GM18861 (cell line): ENCODE data around the gene RAI14.
"Not testable (repeated sequence)": the region's sequence is repeated elsewhere in the genome, so short reads cannot be mapped to it uniquely, and the experiment has no call there.

Source experiments
- ATAC-seq: cut with Tn5 transposase; IDR thresholded peaks from one replicate; pipeline ENCODE4 v1.9.1; 2021; ENCODE audit not compliant: unreplicated experiment

RAI14 gene

DNA sequence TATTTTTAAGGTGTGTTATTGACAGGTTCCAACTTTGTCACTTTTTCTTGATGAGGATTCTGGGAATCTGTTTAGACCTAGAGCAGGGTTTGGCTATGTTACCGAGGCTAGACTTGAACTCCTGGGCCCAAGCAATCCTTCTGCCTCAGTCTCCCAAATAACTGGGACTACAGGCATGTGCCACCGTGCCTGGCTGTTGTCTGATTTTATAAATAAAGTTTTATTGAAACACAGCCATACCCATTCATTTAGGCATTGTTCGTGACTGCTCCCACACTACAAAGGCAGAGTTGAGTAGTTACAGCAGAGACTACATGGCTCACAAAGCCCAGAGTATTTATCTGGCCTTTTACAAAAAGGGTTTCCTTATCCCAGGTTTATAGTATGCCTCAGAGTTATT, 102.4 kb downstream of the RAI14 start:
- ATAC-seq, result no peak

DNA sequence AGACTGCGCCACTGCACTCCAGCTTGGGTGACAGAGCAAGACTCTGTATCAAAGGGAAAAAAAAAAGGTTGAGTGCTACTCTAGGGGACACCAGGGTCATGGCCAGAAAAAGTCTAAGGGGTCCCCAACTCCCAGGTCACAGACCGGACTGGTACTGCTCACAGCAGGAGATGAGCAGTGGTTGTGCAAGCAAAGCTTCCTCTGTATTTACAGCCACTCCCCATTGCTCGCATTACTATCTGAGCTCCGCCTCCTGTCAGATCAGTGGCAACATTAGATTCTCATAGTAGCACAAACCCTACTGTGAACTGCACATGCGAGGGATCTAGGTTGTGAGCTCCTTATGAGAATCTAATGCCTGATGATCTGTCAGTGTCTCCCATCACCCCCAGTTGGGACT, 103.1 kb downstream of the RAI14 start:
- not testable (repeated sequence) for ATAC-seq

- ATAC-seq, result no peak
Measured at GRCh38 chr5:34765662-34766061, 109.5 kb downstream of the RAI14 start.

GRCh38 chr5:34767180-34767579, 111.1 kb downstream of the RAI14 start:
- ATAC-seq, result no peak

- ATAC-seq, result no peak
Measured at GRCh38 chr5:34770486-34770885, 114.4 kb downstream of the RAI14 start.

- ATAC-seq, result no peak
Measured at GRCh38 chr5:34771076-34771475, 114.9 kb downstream of the RAI14 start.

GRCh38 chr5:34772267-34773098, 116.4 kb downstream of the RAI14 start:
- ATAC-seq, result no peak

GRCh38 chr5:34774139-34774538, 118.0 kb downstream of the RAI14 start:
- no peak for ATAC-seq

DNA sequence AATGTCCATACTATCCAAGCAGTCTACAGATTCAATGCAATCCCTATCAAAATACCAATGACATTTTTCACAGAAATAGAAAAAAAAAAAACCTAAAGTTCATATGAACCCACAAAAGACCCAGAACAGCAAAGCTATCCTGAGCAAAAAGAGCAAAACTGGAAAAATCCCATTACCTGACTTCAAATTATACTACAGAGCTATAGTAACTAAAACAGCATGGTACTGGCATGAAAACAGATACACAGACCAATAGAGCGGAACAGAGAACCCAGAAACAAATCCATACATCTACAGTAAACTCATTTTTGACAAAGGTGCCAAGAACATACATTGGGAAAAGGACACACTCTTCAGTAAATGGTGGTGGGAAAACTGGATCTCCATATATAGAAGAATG, 118.5 kb downstream of the RAI14 start:
- ATAC-seq, result not testable (repeated sequence)

- no peak for ATAC-seq
Measured at GRCh38 chr5:34775886-34776285, 119.8 kb downstream of the RAI14 start.

- no peak for ATAC-seq
Measured at GRCh38 chr5:34778091-34778850, 122.1 kb downstream of the RAI14 start.

GRCh38 chr5:34783892-34784291, 127.8 kb downstream of the RAI14 start:
- ATAC-seq, result not testable (repeated sequence)

- ATAC-seq, result no peak
Measured at GRCh38 chr5:34787035-34787434, 130.9 kb downstream of the RAI14 start.

DNA sequence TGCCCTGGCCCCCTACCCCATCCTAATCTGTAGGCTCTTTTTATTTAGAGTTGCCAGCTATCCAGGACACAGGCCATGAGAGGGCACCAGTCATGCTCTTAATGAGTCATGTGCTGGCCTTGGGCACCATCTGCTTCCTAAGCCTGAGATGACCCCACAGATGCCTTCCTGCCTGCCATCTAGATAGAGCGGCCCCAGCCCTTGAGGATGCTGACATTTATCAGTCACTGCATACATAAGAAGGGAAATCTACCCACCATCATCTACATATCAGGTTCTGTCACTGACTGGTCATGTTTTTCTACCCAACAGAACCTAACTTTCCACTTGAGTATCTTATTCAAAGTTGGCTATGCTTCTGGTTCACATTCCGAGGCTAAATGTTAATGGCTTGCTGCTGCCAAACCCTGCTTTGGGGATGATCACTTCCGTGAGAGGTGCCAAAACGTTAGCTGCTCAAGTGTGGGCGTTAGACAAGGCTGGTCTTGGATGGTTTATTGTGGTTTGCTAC, 132.9 kb downstream of the RAI14 start:
- ATAC-seq, result no peak

GRCh38 chr5:34789639-34790038, 133.5 kb downstream of the RAI14 start:
- no peak for ATAC-seq

DNA sequence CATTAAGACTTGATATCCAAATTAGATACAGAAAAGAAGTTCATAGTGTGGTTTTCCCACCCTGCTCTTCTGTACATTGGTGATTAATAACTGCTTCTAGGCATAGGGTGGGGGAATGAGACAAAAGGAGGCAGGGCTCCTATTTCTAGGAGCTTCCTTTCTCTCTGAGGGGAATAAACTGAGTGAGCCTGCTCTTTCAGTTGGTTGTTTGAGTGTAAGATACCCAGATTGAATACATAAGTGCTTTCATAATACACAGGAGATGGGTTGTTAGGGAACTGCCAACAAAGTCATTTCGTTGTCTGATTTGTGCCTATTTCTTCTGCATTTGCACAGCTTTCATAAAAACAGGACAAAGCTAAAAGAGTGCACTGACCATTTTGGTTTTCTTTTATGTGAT, 133.9 kb downstream of the RAI14 start:
- ATAC-seq, result no peak

GRCh38 chr5:34791761-34792244, 135.7 kb downstream of the RAI14 start:
- ATAC-seq, result no peak

- no peak for ATAC-seq
Measured at GRCh38 chr5:34802834-34803563, 146.9 kb downstream of the RAI14 start.

GRCh38 chr5:34803974-34804732, 148.0 kb downstream of the RAI14 start:
- no peak for ATAC-seq

DNA sequence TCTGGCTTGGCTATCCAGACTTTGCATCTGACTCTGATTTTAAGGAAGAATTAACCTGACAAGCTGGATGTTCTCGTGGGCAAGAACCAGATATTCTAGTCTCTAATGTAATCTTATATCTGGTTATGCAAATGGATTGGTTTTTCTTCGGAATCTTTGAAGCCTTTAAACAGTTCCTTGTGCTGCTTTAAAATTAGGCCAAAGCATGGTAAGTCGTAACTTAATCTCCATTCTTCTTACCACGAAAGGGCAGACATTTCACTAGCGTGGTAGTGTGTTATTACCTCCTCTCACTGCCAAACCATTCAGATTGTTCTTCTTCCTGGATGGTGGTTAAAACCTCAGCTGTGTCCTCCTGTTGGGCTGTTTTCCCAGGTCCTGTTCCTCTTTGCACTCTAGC, 148.8 kb downstream of the RAI14 start:
- no peak for ATAC-seq
